GM19463 (cell line): Measurements from ENCODE around the gene AP3D1.
A peak's percentile ranks its signal among the peaks of the same experiment; 100 is the strongest.

ENCODE experiments used
- ATAC-seq: cut with Tn5 transposase; IDR thresholded peaks from one replicate; pipeline ENCODE4 v1.9.1; 2021; ENCODE audit warnings: mild to moderate bottlenecking, moderate library complexity; ENCODE audit not compliant: unreplicated experiment

AP3D1 gene

DNA sequence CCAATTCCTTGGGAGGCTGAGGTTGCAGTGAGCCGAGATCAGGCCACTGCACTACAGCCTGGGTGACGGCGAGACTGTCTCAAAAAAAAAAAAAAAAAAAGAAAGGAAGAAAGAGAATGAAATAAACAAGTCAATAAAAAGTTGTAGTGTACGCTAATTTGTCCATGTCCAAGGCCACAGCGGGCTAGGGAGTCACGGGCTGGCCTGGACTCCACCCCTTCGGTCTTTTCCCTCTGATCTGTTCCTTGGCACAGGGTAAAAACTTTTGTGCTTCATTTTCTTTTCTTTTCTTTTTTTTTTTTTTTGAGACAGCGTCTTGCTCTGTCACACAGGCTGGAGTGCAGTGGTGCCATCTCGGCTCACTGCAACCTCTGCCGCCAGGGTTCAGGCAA lies 80.9 kb downstream of the AP3D1 start:
- ATAC-seq = no peak

DNA sequence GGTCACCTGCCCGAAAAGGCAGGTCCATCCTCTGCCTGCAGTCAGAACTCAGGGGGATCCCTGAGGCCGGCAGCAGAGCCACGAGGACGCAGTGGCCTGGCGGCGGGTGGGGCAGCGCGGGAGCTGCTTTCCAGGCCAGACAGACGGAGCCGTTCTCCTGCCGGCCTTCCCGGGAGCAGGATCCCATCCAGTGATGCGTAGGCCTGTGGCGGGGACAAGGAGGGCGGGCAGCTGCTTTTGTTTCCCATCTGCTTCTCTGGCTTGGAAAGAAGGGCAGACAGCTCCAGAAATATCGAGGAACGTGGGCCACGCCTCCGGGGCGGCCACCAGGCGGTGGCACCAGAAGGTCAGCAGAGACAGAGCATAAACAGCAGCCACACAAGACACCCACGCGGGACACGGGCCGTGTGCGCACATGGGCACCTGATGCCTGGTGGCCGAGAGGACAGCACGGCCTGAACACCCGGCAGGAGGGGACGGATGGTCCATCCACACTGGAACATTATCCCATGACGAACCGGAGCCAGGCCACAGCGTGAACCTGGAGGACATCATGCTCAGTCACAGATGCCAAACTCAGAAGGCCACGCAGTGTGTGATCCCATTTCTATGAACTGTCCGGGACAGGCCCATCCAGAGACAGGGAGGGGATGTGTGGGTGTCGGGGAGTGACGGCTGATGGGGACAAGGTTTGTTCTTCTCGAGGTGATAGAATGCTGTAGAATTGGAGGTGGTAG lies 86.4 kb downstream of the AP3D1 start:
- no peak for ATAC-seq

DNA sequence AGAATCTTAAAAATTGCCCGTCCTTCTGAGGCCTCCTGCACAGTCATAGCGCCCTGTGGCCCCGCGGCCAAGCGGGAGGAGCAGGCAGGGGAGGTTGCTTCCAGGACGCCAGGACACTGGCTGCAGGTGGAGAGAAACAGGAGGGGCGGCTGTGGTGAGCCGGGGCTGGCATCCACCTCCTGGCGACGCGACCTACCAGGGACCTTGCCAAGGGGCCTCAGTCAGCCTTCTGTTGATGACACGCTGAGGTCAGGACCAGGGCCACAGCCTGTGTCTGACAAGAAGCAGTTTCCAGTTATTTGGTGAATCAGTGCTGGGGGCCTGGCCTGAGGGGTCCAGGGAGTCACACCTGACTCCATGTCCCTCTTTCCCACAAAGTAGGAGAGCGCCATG lies 87.0 kb downstream of the AP3D1 start:
- ATAC-seq = no peak

DNA sequence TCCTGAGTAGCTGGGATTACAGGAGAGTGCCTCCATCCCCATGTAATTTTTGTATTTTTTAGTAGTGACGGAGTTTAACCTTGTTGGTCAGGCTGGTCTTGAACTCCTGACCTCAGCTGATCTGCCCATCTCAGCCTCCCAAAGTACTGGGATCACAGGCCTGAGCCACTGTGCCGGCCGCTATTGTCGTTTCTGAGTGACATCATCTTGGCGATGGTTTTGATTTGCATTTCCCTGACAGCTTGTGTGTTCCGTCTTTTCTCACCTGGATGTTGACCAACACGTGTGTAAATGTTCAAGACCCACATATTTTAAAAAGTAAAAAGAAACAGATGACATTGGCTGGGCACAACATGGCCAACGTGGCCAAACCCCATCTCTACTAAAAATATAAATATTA lies 87.5 kb downstream of the AP3D1 start:
- no peak for ATAC-seq

DNA sequence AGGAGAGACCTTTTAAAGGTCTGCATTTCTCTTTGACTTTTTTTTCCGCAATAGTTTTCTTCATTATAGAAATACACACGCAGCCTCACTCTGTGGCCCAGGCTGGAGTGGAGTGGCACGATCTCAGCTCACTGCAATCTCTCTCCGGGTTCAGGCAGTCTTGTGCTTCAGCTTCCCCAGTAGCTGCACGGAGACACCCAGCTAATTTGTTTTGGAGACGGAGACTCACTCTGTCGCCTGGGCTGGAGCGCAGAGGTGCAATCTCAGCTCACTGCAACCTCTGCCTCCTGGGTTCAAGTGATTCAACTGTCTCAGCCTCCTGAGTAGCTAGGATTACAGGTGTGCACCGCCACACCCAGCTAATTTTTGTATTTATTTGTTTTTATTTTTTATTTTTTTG lies 88.6 kb downstream of the AP3D1 start:
- ATAC-seq = no peak

DNA sequence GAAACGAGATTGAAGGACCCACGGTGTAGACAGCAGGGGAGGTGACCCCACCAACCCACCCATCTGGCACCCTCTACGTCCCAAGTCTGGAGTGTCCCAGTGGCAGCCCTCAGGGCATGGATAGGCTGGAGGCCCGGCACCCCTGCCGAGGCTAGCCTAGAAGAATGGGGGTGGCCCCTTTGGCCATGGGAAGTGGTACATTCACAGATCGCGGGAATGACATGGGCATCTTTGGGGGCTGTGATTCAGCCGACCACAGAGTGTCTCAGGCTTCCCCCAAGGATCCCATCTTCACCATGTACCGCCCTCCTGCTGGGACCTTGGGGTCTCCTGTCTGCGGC lies 89.0 kb downstream of the AP3D1 start:
- ATAC-seq = no peak

DNA sequence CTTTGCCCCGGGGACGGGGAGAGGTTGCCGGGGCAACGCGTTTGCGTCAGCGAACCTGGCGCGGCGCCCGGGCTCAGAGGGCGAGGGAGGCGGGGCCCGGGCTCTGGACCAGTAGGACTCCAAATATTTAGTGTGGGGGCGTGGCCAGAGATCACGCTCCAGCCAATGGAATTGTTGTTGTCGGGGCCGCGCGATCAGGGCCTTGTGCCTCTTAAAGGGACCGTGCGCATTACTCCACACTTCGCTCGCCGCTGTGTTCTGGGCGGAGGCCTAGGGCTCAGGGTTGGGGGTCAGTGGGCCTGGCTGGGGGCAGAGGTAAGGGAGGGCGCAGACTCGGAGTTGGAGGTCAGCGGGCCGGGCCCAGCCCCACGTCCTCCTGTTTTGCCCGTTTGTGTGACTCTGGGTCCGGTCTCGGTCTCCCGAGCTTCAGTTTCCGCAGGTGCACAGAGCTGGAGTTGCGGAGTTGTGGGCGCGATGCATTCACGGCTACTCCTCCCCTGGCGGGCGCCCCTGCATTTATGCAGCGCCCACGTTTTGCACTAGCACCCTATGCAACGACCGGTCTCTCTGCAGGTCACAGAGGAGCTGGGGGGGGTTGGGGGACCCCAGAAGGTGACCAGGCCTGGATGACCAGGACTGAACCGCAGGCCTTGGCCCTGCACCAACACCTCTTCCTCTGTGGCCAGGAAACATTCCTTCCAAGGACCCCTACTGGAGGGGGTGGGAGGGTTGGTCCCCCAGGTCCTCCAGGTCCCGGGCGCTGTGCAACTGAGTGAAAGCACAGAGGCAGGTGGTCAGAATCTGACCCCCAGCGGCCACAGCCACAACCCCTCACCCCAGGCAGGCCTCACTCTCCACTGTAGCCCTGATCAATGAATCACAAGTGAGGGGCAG lies 89.6 kb downstream of the AP3D1 start:
- ATAC-seq = peak; percentile 79

DNA sequence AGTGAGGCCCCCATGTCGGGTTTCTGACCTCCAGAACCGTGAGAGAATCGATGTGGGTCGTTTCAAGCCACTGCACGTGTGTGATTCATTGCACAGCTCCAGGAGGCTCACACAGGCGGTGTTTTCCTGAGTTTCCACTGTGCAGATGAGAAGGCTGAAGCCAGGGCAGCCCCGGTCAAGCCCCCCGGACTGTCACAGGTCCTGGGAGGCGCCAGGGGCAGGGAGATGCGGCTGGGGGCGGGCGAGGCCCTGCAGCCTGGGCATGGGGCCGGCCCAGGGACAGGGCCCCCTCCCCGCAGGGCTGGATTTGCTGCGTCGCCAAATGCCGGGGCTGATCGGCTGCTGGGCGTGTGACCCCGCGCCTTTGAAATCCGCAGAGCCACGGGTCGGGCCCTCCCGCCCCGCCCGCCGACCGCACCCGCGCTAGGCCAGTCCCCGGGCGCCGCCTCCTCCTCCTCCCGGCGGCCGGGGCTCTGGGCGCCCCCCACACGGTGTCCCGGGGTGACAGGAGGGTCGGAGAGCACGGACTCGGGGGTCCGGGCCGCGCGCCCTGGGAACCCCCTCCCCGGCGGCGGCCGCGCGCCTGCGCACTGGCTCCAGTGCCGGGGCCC lies 90.4 kb downstream of the AP3D1 start:
- ATAC-seq = peak; percentile 29

DNA sequence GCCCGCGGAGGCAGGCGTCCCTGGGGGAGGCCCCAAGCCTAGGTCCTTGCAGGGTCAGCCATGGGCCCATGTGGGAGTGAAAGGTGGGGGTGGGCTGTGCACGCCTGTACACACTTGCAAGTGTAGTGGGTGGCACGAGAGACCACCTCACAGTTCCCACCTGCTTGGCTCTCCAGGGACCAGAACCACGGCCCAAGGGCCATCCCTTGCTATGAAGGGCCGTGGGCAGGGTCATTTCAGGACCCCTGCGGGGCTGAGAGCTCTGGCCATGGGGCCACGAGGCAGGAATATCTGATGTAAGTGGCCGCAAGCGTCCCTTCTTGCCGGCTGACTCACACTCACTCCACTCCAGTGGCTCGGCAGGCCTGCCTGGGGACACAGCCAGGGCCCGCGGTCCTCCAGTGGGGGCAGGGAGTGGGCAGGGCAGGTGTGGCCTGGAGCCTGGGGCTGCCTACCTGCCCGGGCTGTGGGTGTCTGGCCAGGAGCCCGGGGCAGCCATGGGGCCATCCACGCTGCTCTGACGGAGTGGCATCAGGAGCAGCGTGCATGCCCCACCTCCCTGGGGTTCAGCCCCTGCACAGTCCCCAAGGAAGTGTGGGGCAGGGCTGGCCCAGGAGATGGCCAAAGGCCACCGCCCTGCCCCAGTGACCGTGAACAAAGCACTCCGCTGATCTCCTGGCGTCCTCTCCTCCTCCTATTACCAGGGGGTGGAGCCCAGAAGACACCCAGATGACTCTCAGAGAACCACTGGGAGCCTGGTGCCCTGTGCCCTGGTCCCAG lies 91.8 kb downstream of the AP3D1 start:
- no peak for ATAC-seq

DNA sequence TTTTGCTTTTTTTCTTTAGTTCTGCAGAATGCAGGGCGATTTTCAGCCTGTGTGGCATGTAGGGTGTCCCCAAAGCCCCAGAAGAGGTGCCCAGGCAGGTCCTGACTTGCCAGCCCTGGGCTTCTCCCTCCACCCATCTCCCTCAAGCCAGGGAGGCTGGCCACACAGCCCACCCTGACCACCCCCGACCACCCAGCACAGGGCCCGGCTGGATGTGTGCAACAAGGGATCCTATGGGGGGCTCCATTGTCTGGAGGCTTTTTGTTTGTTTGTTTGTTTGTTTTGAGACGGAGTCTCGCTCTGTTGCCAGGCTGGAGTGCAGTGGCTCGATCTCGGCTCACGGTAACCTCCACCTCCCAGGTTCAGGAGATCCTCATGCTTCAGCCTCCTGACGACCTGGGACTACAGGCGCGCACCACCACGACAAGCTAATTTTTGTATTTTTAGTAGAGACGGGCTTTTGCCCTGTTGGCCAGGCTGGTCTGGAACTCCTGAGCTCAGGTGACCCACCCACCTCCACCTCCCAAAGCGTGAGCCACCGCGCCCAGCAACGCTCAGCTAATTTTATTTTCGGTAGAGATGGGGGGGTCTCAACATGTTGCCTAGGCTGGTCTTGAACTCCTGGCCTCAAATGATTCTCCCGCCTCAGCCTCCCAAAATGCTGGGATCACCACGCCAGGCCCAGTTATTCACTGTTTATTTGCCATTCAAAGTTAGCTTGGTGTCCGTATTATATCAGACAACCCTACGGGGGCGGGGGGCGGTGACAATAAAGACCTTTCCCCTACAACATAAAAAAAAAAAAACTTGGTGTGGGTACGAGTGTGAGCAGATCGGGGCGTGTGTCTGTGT lies 92.6 kb downstream of the AP3D1 start:
- ATAC-seq = no peak

DNA sequence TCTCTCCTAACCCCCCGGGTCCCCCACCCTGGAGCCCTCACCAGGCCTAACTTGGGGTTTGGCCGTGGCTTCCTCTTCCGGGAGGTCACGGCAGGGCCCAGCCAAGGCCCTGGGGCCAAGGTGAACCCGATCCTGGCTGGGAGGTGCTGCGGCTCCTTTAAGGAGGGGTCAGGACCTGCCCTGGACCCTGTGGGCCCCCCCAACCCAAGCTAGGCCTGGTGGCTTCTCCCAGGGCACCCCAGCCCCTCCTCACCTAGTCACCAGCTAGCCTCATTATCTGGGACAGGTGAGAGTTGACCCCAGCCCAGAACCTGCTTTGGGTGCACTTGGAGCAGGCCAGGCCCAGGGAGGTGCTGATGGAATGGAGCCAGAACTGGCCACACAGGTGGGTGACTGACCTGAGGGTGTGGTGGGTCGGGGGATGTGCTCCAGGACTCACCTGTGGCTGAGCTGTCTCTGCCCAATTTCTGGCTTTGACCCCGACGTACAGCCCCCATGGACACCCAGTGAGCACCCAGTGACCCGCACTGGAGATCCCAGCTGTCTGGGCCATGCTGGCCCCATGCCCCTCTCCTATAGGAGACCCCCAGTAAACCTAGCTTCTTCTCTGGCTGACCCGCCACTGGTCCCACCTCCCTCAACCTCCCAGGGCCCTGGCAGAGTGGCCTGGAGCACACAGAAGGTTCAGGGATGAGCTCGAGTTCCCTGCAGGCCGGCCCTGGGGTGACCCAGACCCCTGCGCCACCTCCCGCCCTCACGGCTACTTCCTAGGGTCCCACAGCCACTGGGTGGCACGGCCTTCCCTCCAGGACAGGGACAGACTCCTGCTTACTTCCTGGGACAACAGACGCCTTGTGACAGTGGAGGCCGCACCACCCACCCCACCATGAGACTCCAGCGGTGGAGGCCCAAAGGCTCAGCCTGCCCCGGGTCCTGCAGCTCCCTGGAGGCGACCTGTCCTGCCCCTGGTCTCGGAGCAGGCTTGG lies 93.6 kb downstream of the AP3D1 start:
- no peak for ATAC-seq

DNA sequence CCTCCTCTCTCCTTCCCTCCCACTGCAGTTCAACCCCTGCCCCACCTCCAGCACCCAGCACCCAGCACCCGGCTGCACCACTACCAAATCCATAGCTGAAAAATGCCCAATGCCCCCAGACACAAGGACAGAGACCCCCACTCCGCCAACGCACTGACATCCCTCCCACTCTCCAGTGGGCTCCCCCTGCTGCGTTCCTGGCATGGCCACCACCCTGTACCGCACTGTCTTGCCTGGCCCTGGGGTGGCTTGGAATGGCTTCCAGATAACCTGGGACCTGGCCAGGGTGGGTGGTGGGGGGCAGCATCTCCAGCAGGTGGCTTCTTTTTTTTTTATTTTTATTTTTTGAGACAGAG lies 94.6 kb downstream of the AP3D1 start:
- ATAC-seq = no peak

DNA sequence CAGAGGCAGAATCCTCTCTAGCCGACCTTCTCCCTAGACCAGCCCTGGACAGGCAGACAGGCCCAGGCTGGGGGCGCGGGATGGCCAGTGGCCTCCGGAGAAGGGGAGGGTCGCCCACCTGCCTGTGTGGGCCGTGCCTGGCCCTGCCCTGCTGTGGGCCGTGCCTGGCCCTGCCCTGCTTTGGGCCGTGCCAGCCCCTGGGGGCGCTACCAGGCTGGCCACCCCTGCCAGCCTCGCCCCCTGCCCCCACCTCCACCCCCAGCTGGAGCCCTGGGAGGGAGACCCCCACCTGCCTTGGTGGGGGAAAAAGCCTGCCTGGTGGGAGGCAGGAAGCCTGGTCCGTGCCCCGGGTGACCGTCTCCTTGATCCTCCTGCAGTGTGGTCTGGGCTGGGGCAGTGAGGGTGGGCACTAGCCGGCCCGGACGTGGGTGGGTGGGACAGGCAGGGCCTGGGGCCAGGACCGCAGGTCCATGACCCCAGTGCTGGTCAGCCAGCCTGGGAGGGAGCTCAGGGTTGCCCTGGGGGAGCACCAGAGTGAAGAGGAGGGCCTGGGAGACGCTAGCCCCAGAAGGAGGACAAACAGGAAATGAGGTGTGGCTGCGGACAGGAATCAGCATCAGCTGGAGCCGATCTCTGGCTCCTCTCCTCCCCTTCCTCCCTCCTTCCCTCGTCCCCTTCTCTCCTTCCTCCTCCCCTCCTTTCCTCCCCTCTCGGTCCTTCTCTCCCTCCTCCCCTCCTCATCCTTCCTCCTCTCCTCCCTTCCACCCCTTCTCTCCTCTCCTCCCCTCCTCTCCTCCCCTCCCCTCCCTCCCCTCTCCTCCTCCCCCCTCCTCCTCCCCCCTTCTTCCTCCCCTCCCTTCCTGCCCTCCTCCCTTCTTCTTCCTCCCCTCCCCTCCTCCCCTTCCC lies 95.2 kb downstream of the AP3D1 start:
- no peak for ATAC-seq

DNA sequence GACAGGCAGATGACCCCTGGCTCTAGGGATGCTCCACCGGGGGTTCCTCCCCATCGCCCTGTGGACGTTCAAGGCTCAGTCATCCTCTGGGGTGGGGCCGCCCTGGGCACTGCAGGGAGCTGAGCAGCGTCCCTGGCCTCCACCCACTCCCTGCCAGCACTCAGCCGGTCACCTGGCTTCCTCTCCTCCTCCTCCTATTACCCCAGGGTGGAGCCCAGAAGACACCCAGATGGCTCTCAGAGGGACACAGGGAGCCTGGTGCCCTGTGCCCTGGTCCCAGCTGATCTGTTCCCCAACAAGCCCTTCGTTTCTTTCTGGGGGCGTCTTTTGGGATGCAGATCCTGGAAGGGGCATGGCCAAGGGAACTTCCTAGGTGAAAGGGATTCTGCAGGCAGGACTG lies 96.6 kb downstream of the AP3D1 start:
- ATAC-seq = no peak

DNA sequence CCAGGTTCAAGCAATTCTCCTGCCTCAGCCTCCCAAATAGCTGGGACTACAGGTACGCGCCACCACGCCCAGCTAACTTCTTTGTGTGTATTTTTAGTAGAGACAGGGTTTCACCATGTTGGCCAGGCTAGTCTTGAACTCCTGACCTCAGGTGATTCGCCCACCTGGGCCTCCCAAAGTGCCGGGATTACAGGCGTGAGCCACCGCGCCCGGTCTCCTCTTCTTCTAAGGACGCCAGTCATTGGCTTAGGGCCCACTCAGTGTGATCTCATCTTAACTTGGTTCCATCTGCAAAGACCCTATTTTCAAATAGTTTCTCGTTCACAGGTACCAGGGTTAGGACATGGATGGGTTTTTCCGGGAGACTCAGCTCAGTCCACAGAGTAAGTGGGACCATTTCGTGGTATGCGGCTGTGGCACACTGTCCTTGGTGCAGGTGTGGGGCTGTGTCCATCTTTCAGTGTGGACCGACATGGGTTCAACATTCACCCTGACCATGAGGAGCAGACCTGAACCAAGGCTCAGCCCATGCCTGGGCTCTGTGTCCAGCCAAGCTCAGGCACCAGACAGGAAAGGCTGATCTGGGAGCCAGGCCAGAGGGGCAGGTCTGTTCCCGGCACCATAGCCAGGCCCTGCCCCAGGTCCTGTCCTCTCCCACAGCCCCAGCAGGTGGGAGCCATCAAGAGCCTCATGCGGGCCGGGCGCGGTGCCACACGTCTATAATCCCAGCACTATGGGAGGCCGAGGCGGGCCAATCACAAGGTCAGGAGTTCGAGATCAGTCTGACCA lies 97.6 kb downstream of the AP3D1 start:
- no peak for ATAC-seq

DNA sequence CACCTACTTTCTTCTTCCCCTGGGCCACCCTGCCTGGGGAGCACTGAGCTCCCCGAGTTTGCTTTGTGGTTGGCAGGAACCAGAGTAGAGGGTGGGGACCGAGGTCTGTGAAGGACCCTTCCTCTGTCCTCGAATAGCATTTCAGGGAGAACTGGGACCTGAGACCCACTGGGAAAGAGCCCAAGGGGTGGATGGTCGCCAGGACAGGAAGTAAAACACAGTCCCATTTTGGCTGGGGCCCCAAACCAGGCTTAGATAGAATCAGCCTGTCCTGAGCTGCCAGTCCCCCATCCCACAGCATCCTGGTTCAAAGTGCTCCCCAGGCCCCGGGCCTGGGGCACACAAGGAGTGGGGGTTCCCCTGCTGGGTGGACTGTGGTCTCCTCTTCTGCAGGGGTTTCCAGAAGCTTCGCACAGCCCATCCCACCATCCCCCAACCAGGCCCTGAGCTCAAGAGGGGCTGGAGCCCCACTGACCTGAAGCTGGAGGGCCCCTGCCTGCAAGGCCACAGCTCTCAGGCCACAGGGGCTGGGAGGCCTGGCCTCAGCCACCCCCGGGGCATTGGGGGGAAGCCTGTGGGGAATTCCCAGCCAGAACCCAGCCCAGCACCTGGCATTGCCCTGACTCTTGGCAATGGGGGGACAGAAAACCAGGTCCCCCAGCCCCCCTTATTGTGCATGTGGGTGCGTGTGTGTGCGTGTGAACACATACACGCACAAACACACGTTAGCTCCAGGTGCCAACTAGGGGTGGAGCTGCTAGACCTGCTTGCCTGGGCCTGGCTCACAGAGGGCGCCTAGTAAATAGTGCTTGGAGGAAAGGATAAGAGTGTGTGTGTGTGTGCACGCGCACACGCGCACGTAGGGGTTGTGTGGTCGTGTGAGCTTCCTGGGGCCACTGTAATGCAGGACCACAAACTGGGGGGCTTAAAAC lies 99.3 kb downstream of the AP3D1 start:
- ATAC-seq = no peak
